HG03064 (cell line): ENCODE data around the gene PTCD3.
A peak's percentile ranks its signal among the peaks of the same experiment; 100 is the strongest.

Experiments
- ATAC-seq: cut with Tn5 transposase; IDR thresholded peaks from one replicate; pipeline ENCODE4 v1.9.1; 2021; ENCODE audit warnings: low read depth; ENCODE audit not compliant: unreplicated experiment

PTCD3 gene

GRCh38 chr2:86079981-86080911, 25.8 kb upstream of the PTCD3 start:
- peak; percentile 67 for ATAC-seq

- ATAC-seq = no peak
Observed at GRCh38 chr2:86081724-86082123, 24.3 kb upstream of the PTCD3 start.

GRCh38 chr2:86082756-86083155, 23.3 kb upstream of the PTCD3 start:
- no peak for ATAC-seq

GRCh38 chr2:86087936-86088850, 17.8 kb upstream of the PTCD3 start:
- no peak for ATAC-seq

- no peak for ATAC-seq
Observed at GRCh38 chr2:86094229-86094628, 11.8 kb upstream of the PTCD3 start.

- ATAC-seq = no peak
Observed at GRCh38 chr2:86097114-86097896, 8.7 kb upstream of the PTCD3 start.

- ATAC-seq = no peak
Observed at GRCh38 chr2:86097913-86098312, 8.1 kb upstream of the PTCD3 start.

- no peak for ATAC-seq
Observed at GRCh38 chr2:86102157-86102556, 3.9 kb upstream of the PTCD3 start.

GRCh38 chr2:86105252-86105968, 625 bp upstream of the PTCD3 start, which contains the start of gene POLR1A:
Gene POLR1A, minus strand, starts transcription at chr2:86105886. Its CDS starts 110 bp downstream, at chr2:86105776.
- ATAC-seq = peak; percentile 74

GRCh38 chr2:86107031-86107430, 996 bp downstream of the PTCD3 start:
- no peak for ATAC-seq

- no peak for ATAC-seq
Observed at GRCh38 chr2:86118130-86118529, 12.1 kb downstream of the PTCD3 start.

GRCh38 chr2:86123328-86123925, 17.4 kb downstream of the PTCD3 start:
- ATAC-seq = no peak

- no peak for ATAC-seq
Observed at GRCh38 chr2:86124683-86125082, 18.6 kb downstream of the PTCD3 start.

GRCh38 chr2:86134709-86135108, 28.7 kb downstream of the PTCD3 start:
- ATAC-seq = no peak

- ATAC-seq = no peak
Observed at GRCh38 chr2:86135653-86136052, 29.6 kb downstream of the PTCD3 start.

- no peak for ATAC-seq
Observed at GRCh38 chr2:86136141-86136540, 30.1 kb downstream of the PTCD3 start.

GRCh38 chr2:86138736-86139625, 32.9 kb downstream of the PTCD3 start:
- no peak for ATAC-seq

- no peak for ATAC-seq
Observed at GRCh38 chr2:86139981-86140380, 33.9 kb downstream of the PTCD3 start.
